IPS-18c (cell line): ENCODE data around the gene PRAMEF2.
"Not testable (repeated sequence)": the region's sequence is repeated elsewhere in the genome, so short reads cannot be mapped to it uniquely, and the experiment has no call there.

ENCODE experiments used
- H3K4me3 ChIP-seq: 2 replicates; pipeline ENCODE4 v1.7.0; 2013; ENCODE audit warnings: low read depth, mild to moderate bottlenecking, low read length, moderate library complexity; ENCODE audit not compliant: insufficient read depth
- H3K9me3 ChIP-seq: one replicate; pipeline ENCODE4 v1.6.1; 2013; ENCODE audit warnings: mild to moderate bottlenecking, low read length, moderate library complexity; ENCODE audit not compliant: control insufficient read depth, insufficient read depth

Gene PRAMEF2

DNA sequence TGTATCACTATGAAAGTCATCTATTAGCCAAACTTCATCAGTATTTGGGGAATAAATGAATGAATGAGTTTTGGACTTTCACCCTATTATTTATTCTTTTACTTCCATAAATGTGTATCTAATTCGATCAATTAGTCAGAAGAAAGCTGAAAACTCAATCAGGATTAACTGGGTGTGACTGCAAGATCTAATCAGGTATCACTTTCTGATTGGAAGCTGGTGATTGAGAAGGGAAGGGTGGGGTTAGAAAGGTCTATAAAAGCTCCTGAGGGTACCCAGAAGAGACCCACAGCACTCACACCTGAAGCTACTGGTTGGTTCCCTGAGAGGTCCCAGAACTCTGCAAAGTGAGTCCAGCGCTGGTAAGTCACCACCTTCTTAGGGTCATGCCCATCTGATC, at the start of gene PRAMEF2:
TSS of gene PRAMEF2 (plus strand) at position 301 of the 400 bp plus-strand sequence. CDS start 1,924 bp downstream, outside the sequence.
- H3K9me3 ChIP-seq, H3K4me3 ChIP-seq: not testable (repeated sequence)

DNA sequence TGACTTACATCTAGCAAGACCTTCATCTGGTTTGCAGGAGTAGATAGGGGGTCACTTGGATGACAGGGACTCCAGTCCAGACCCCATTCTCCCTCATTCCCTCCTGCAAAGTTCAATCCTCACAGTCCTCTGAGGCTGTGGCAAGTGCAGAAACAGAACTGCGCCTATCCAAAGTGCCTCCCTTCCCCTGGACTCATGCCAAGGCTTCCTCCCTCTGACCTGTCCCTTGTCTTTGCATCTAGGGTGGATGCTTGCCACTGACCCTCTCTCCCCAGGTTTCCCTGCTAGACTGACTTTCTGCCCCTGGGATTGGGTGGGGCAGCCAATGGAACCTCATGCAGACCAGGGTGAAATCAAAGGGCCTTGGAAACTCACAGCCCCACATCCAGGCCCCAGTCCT, 47.0 kb upstream of the PRAMEF2 start:
- Histone ChIP-seq H3K4me3 (no peak overlapping the region), H3K9me3 (peaks cover 8% of the 10 kb centered on the region)

DNA sequence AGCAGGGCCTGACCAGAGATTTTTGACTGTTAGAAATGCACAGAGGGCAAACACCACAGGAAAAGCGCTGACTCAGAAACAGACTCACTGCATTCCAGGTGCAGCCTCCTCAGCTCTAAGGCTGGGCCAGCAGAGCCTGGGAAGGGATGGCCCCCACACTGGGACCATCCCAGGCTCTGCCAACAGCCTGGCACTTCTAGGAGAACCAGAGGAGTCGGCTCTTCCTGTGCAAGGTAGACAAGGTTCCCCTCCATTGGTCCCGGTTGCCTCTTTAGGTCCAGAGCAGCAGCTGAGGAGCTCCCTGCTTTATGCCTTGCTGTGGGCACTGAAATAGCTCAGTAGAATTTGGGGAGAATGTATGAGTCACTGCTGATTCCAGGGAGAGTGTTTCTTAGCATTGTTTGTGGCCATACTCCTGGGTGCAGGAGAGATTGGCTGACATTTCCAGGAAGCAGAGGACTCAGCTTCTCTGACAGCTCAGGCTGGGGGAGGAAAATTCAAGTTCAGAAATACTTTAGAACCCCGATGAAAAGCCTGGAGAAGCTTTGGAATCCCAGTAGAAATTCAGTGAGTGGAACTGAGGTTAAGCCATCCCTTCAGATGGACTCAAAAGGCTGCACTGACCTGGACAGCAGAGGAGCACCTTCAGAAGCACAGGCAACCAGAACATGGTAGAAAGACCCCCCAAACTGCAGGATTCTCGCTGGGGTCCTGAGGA, 46.0 kb upstream of the PRAMEF2 start:
- peaks cover 8% of the 10 kb centered on the region for H3K9me3 ChIP-seq
- H3K4me3 ChIP-seq: no peak overlapping the region

GRCh38 chr1:12811409-12811784, 45.5 kb upstream of the PRAMEF2 start:
- Histone ChIP-seq H3K4me3 (no peak overlapping the region), H3K9me3 (peaks cover 8% of the 10 kb centered on the region)

DNA sequence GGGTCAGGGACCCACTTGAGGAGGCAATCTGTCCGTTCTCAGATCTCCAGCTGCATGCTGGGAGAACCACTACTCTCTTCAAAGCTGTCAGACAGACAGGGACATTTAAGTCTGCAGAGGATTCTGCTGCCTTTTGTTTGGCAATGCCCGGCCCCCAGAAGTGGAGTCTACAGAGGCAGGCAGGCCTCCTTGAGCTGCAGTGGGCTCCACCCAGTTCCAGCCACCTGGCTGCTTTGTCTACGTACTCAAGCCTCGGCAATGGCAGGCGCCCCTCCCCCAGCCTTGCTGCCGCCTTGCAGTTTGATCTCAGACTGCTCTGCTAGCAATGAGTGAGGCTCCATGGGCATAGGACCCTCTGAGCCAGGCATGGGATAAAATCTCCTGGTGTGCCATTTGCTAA, 37.8 kb upstream of the PRAMEF2 start:
- H3K4me3 ChIP-seq, H3K9me3 ChIP-seq: not testable (repeated sequence)

GRCh38 chr1:12831310-12831709, 25.6 kb upstream of the PRAMEF2 start, which contains the start of gene PRAMEF11:
Gene PRAMEF11, minus strand, starts transcription at chr1:12831410. Its CDS starts 2,621 bp downstream, at chr1:12828789.
- H3K9me3 ChIP-seq, H3K4me3 ChIP-seq: not testable (repeated sequence)

DNA sequence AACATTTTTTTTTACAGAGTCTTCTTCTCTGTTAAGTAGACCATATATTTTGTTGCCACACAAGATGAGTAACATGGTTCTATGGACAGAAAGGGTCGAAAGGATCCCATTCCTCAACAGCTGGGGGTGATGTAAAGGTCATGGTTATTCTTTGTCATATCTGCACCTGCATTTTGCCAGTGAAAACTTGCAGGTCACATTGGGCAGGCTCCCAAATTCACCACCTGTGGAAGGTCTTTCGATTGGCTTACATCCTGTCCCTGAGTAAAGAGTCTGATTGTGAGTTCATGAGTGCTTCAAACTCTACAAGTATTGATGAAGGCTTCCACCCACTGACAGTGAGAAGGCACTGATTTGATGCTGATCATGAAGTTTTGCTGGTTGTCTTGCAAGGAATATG, 23.6 kb upstream of the PRAMEF2 start:
- H3K4me3 ChIP-seq, H3K9me3 ChIP-seq: not testable (repeated sequence)

DNA sequence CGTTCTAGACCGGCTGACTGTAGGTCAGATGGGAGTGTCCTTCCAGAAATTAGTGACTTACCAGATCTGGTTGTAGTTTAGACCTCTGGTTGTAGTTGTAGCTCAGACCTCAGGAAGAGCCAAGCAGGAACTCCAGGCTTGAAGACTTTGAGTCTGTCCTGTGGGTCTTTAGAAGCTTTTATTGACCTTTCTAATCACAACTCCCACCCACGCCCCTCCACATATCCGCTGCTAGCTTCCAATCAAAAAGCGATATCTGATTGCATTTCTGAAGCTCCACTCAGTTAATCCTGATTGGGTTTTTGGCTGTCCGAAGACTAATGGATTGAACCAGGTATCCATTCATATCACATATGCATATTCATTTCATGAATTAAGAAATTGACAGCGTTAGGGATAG, 8.3 kb upstream of the PRAMEF2 start, which contains the start of gene HNRNPCL1:
TSS of gene HNRNPCL1 (minus strand) at position 101 of the 400 bp plus-strand sequence. CDS start 431 bp downstream, outside the sequence.
- not testable (repeated sequence) for H3K4me3 ChIP-seq, H3K9me3 ChIP-seq

DNA sequence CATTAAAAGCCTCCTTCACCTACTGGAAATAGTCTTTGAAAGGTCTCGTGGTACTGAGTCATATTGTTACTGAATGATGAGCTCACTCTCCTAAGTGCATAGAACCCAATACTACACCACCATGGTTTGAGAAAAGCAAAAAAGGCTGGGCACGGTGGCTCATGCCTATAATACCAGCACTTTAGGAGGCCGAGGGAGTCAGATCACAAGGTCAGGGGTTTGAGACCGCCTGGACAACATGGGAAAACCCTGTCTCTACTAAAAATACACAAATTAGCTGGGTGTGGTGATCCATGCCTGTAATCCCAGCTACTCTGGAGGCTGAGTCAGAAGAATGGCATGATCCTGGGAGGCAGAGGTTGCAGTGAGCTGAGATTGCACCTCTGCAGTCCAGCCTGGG, 5.1 kb upstream of the PRAMEF2 start:
- Histone ChIP-seq H3K4me3 (no peak overlapping the region), H3K9me3 (peaks cover 2% of the 10 kb centered on the region)

- H3K4me3 ChIP-seq, H3K9me3 ChIP-seq: not testable (repeated sequence)
Observed at GRCh38 chr1:12863131-12863880, 6.4 kb downstream of the PRAMEF2 start.

GRCh38 chr1:12878453-12878852, 21.6 kb downstream of the PRAMEF2 start:
- H3K4me3 ChIP-seq, H3K9me3 ChIP-seq: not testable (repeated sequence)

DNA sequence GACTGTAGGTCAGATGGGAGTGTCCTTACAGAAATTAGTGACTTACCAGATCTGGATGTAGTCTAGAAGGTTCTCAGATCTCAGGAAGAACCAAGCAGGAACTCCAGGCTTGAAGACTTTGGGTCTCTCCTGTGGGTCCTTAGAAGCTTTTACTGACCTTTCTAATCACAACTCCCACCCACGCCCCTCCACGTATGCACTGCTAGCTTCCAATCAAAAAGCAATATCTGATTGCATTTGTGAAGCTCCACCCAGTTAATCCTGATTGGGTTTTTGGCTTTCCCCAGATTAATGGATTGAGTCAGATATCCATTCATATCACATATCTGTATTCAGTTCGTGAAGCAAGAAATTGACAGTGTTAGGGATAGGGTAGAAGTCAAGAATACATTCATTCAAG, 29.2 kb downstream of the PRAMEF2 start, which contains the start of gene PRAMEF4:
TSS of gene PRAMEF4 (minus strand) at position 101 of the 400 bp plus-strand sequence. CDS start 2,807 bp downstream, outside the sequence.
- H3K4me3 ChIP-seq, H3K9me3 ChIP-seq: not testable (repeated sequence)

- H3K4me3 ChIP-seq, H3K9me3 ChIP-seq: not testable (repeated sequence)
Observed at GRCh38 chr1:12898170-12898569, 41.3 kb downstream of the PRAMEF2 start, which contains the start of gene PRAMEF10. Gene PRAMEF10, minus strand, starts transcription at chr1:12898270. Its CDS starts 2,423 bp downstream, at chr1:12895847.

DNA sequence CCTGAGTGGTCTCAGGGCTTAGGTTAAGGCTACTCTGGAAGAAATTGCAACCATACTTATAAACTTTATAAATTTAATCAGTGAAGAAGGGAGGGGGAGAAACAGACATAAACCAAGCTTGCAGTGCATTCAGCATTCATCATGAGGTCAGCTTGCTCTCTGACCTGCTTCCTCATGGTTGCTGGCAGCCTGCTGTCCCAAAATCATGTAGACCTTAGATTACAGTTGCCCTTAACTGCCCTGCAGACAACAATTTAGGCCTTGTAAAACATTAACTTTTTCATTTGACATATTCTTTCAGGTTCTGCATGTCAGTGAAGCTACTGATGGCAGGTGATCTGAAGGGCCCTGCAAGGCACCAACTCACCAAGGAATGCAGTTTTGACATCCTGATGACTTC, 42.3 kb downstream of the PRAMEF2 start:
- not testable (repeated sequence) for H3K9me3 ChIP-seq, H3K4me3 ChIP-seq

DNA sequence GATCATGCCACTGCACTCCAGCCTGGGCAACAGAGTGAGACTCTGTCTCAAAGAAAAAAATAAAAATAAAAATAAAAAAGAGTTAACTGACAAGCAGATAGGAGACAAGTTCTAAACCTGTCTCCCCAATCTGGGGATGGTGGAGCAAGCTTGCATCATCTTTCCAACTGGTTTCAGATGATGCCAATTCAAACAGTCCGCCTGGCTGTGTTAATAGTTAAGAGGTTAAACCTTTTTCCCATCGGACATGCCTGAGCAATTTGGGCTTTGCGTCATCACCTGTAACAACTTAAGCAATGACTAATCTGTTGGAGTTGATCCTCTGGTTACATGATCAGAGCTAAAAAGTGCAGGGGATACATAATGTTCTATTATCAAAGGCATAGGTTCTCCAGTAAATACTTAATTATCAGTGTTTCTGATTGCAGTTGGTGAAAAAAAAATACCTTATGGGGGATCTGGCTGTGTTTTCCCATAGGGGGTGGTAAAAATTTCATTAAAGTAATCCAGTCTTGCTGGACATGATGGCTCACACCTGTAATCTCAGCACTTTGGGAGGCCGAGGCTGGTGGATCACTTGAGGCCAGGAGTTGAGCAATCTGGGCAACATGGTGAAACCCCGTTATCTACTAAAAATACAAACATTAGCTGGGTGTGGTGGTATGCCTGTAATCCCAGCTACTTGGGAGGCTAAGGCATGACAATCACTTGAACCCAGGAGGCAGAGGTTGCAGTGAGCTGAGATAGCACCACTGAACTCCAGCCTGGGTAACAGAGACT, 47.1 kb downstream of the PRAMEF2 start:
- H3K9me3 ChIP-seq, H3K4me3 ChIP-seq: not testable (repeated sequence)
